Neural cell (in vitro differentiated cells): ENCODE results near the gene RPS28. TPM values are rescaled to one million over a fixed set of nuclear protein-coding genes. Genes with fewer than 3 reads are reported as not detected.

ENCODE experiments used
- H2AFZ ChIP-seq: fragments of 200-600, 300-800 bp; sonication (generic), shearing (Covaris generic); 2 replicates; pipeline ENCODE4 v1.6.0; 2014; ENCODE audit warnings: low read depth, mild to moderate bottlenecking, antibody characterized with exemption, low read length, moderate library complexity
- H3F3A ChIP-seq: fragments of 200-600 bp; shearing (Covaris generic); 2 replicates; pipeline ENCODE4 v1.6.1; 2016; ENCODE audit warnings: mild to moderate bottlenecking, moderate library complexity, mixed read lengths, antibody characterized with exemption, low read length; ENCODE audit not compliant: insufficient read depth, poor library complexity, severe bottlenecking
- H3K27ac ChIP-seq: fragments of 200-600, 300-800 bp; sonication (generic), shearing (Covaris generic); 2 replicates; pipeline ENCODE4 v1.5.1; 2014; ENCODE audit warnings: mild to moderate bottlenecking, low read length, moderate library complexity
- H3K27me3 ChIP-seq: fragments of 300-800, 200-600 bp; sonication (generic), shearing (Covaris generic); 2 replicates; pipeline ENCODE4 v1.6.0; 2014; ENCODE audit warnings: mild to moderate bottlenecking, low read depth, low read length, moderate library complexity; ENCODE audit not compliant: insufficient read depth
- H3K36me3 ChIP-seq: fragments of 300-800, 200-600 bp; sonication (generic), shearing (Covaris generic); 2 replicates; pipeline ENCODE4 v1.5.1; 2014; ENCODE audit warnings: mild to moderate bottlenecking, antibody characterized with exemption, low read length, moderate library complexity; ENCODE audit not compliant: insufficient read depth
- H3K4me2 ChIP-seq: fragments of 300-800, 200-600 bp; sonication (generic), shearing (Covaris generic); 2 replicates; pipeline ENCODE4 v1.6.0; 2014; ENCODE audit warnings: mild to moderate bottlenecking, low read length
- H3K4me3 ChIP-seq: fragments of 300-800, 200-600 bp; sonication (generic), shearing (Covaris generic); 2 replicates; pipeline ENCODE4 v1.5.1; 2014; ENCODE audit warnings: mild to moderate bottlenecking, low read length, moderate library complexity
- H3K79me2 ChIP-seq: fragments of 200-600 bp; shearing (Covaris generic); replicated peaks from 2 replicates; pipeline ENCODE4 v1.6.0; 2014; ENCODE audit warnings: mild to moderate bottlenecking, low read length, moderate library complexity; ENCODE audit not compliant: insufficient read depth
- H3K9ac ChIP-seq: fragments of 300-800, 200-600 bp; sonication (generic), shearing (Covaris generic); 2 replicates; pipeline ENCODE4 v1.6.1; 2016; ENCODE audit warnings: mild to moderate bottlenecking, low read length, mixed read lengths
- H3K9me2 ChIP-seq: fragments of 200-600 bp; shearing (Covaris generic); 2 replicates; pipeline ENCODE4 v1.6.1; 2016; ENCODE audit warnings: mild to moderate bottlenecking, low read length, mixed read lengths; ENCODE audit not compliant: insufficient read depth
- H3K9me3 ChIP-seq: fragments of 200-600, 300-800 bp; sonication (generic), shearing (Covaris generic); 2 replicates; pipeline ENCODE4 v1.6.1; 2016; ENCODE audit warnings: mild to moderate bottlenecking, mixed run types, low read length, moderate library complexity, mixed read lengths
- H4K20me1 ChIP-seq: fragments of 200-600 bp; shearing (Covaris generic); 2 replicates; pipeline ENCODE4 v1.6.1; 2016; ENCODE audit warnings: mild to moderate bottlenecking, mixed run types; ENCODE audit not compliant: insufficient read depth
- EP300 ChIP-seq: fragments of 450-650 bp; conservative IDR thresholded peaks from 2 replicates; pipeline ENCODE4 v1.6.1; 2014; ENCODE audit warnings: antibody characterized with exemption, mild to moderate bottlenecking, moderate library complexity; ENCODE audit not compliant: poor library complexity, severe bottlenecking
- EZH2 ChIP-seq: fragments of 200-600, 300-800 bp; shearing (Covaris generic), sonication (generic); IDR thresholded peaks from 2 replicates; pipeline ENCODE4 v1.6.1; 2014; ENCODE audit warnings: antibody characterized with exemption, low read length, borderline replicate concordance, mild to moderate bottlenecking; ENCODE audit not compliant: insufficient read depth, poor library complexity, severe bottlenecking
- MXI1 ChIP-seq: fragments of 450-650 bp; conservative IDR thresholded peaks from 2 replicates; pipeline ENCODE4 v1.6.1; 2014; ENCODE audit warnings: antibody characterized with exemption, mild to moderate bottlenecking; ENCODE audit not compliant: poor library complexity, severe bottlenecking
- POLR2AphosphoS5 ChIP-seq: IDR thresholded peaks from 2 replicates; pipeline ENCODE4 v1.6.1; 2012
- RAD21 ChIP-seq: fragments of 450-650 bp; conservative IDR thresholded peaks from 2 replicates; pipeline ENCODE4 v1.6.1; 2014; ENCODE audit warnings: antibody characterized with exemption, mild to moderate bottlenecking, moderate library complexity
- SMC3 ChIP-seq: fragments of 450-650 bp; conservative IDR thresholded peaks from 2 replicates; pipeline ENCODE4 v1.6.1; 2014; ENCODE audit warnings: antibody characterized with exemption, mild to moderate bottlenecking, moderate library complexity; ENCODE audit not compliant: poor library complexity
- TAF1 ChIP-seq: IDR thresholded peaks from 2 replicates; pipeline ENCODE4 v1.6.1; 2012; ENCODE audit warnings: low read depth
- polyA plus RNA-seq: library from polyadenylated mRNA; depleted of rRNA; stranded (reverse); fragments of >200 nt; gene quantifications from 2 replicates; pipeline ENCODE4 v1.2.3, GENCODE V29; 2014
- TF ChIP-seq, protein P1 (sequence below): fragments of 450-650 bp; IDR thresholded peaks from 2 replicates; pipeline ENCODE4 v1.5.1; 2014; ENCODE audit warnings: antibody characterized with exemption, mild to moderate bottlenecking, moderate library complexity; ENCODE audit not compliant: poor library complexity, severe bottlenecking
- TF ChIP-seq, protein P2 (sequence below): IDR thresholded peaks from 2 replicates; pipeline ENCODE4 v1.6.1; 2012; ENCODE audit warnings: borderline replicate concordance

RPS28 gene
- polyA plus RNA-seq, 1 donor from 2014 or later: 192 TPM

DNA sequence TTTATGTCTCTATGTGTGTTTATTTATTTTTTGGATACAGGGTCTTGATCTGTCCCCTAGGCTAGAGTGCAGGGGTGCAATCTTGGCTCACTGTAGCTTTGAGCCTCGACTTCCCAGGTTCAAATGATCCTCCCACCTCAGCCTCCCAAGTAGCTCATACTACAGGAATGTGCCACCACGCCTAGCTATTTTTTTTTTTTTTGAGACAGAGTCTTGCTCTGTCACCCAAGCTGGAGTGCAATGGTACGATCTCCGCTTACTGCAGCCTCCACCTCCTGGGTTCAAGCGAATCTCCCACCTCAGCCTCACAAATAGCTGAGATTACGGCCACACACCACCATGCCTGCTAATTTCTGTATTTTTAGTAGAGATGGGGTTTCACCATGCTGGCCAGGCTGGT, 37.7 kb downstream of the RPS28 start:
- Histone ChIP-seq H3K4me3 (no peak overlapping the region), H3K9me2 (no peaks in the 10 kb centered on the region), H3K79me2 (no peaks in the 10 kb centered on the region), H2AFZ (no peak overlapping the region), H4K20me1 (no peaks in the 10 kb centered on the region), H3K27ac (no peak overlapping the region), H3F3A (no peaks in the 10 kb centered on the region), H3K27me3 (peaks cover 22% of the 10 kb centered on the region), H3K36me3 (no peaks in the 10 kb centered on the region), H3K9me3 (no peaks in the 10 kb centered on the region), H3K4me2 (no peak overlapping the region), H3K9ac (no peak overlapping the region)
- TF ChIP-seq EZH2: no peak
- TF ChIP-seq TAF1: no peak
- TF ChIP-seq MXI1: no peak
- no peak for TF ChIP-seq RAD21
- TF ChIP-seq POLR2AphosphoS5: no peak
- TF ChIP-seq, protein P1, sequence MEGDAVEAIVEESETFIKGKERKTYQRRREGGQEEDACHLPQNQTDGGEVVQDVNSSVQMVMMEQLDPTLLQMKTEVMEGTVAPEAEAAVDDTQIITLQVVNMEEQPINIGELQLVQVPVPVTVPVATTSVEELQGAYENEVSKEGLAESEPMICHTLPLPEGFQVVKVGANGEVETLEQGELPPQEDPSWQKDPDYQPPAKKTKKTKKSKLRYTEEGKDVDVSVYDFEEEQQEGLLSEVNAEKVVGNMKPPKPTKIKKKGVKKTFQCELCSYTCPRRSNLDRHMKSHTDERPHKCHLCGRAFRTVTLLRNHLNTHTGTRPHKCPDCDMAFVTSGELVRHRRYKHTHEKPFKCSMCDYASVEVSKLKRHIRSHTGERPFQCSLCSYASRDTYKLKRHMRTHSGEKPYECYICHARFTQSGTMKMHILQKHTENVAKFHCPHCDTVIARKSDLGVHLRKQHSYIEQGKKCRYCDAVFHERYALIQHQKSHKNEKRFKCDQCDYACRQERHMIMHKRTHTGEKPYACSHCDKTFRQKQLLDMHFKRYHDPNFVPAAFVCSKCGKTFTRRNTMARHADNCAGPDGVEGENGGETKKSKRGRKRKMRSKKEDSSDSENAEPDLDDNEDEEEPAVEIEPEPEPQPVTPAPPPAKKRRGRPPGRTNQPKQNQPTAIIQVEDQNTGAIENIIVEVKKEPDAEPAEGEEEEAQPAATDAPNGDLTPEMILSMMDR: no peak
- TF ChIP-seq, protein P2, sequence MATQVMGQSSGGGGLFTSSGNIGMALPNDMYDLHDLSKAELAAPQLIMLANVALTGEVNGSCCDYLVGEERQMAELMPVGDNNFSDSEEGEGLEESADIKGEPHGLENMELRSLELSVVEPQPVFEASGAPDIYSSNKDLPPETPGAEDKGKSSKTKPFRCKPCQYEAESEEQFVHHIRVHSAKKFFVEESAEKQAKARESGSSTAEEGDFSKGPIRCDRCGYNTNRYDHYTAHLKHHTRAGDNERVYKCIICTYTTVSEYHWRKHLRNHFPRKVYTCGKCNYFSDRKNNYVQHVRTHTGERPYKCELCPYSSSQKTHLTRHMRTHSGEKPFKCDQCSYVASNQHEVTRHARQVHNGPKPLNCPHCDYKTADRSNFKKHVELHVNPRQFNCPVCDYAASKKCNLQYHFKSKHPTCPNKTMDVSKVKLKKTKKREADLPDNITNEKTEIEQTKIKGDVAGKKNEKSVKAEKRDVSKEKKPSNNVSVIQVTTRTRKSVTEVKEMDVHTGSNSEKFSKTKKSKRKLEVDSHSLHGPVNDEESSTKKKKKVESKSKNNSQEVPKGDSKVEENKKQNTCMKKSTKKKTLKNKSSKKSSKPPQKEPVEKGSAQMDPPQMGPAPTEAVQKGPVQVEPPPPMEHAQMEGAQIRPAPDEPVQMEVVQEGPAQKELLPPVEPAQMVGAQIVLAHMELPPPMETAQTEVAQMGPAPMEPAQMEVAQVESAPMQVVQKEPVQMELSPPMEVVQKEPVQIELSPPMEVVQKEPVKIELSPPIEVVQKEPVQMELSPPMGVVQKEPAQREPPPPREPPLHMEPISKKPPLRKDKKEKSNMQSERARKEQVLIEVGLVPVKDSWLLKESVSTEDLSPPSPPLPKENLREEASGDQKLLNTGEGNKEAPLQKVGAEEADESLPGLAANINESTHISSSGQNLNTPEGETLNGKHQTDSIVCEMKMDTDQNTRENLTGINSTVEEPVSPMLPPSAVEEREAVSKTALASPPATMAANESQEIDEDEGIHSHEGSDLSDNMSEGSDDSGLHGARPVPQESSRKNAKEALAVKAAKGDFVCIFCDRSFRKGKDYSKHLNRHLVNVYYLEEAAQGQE: no peak
- TF ChIP-seq EP300: no peak
- TF ChIP-seq SMC3: no peak

DNA sequence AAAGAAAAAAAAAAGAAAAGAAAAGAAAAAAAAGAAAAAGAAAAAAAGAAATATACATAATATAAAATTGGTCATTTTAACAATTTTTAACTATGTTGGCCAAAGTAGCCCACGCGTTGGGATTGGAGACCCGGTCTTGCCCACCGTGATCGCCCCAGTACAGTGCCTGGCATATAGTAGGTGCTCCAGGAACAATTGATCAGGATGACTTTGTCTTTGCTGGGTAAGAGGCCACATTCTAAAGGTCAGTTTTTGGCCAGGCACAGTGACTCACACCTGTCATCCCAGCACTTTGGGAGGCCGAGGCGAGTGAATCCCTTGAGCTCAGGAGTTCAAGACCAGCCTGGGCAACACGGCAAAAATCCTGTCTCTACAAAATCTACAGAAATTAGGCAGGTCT, 38.9 kb downstream of the RPS28 start:
- Histone ChIP-seq H3K9ac (no peak overlapping the region), H3K9me2 (no peaks in the 10 kb centered on the region), H2AFZ (no peak overlapping the region), H3K27ac (no peak overlapping the region), H3F3A (no peaks in the 10 kb centered on the region), H4K20me1 (no peaks in the 10 kb centered on the region), H3K27me3 (peaks cover 35% of the 10 kb centered on the region), H3K9me3 (no peaks in the 10 kb centered on the region), H3K4me3 (no peak overlapping the region), H3K79me2 (no peaks in the 10 kb centered on the region), H3K36me3 (no peaks in the 10 kb centered on the region), H3K4me2 (no peak overlapping the region)
- TF ChIP-seq SMC3: no peak
- TF ChIP-seq, protein P2: no peak
- TF ChIP-seq EP300: no peak
- no peak for TF ChIP-seq POLR2AphosphoS5
- TF ChIP-seq RAD21: no peak
- no peak for TF ChIP-seq TAF1
- no peak for TF ChIP-seq MXI1
- TF ChIP-seq, protein P1: no peak
- no peak for TF ChIP-seq EZH2
